Loucy (cell line): ENCODE measurements around the gene TTC21A.

Source experiments
- EZH2phosphoT487 ChIP-seq: fragments of 200-600 bp; IDR thresholded peaks from 2 replicates; pipeline ENCODE4 v1.6.1; 2018; ENCODE audit warnings: antibody characterized with exemption, mild to moderate bottlenecking, moderate library complexity, borderline replicate concordance
- TF ChIP-seq, protein P1 (sequence below): fragments of 200-600 bp; sonication (generic); conservative IDR thresholded peaks from 2 replicates; pipeline ENCODE4 v1.5.1; 2014; ENCODE audit warnings: mild to moderate bottlenecking, antibody characterized with exemption, low read length

DNA sequence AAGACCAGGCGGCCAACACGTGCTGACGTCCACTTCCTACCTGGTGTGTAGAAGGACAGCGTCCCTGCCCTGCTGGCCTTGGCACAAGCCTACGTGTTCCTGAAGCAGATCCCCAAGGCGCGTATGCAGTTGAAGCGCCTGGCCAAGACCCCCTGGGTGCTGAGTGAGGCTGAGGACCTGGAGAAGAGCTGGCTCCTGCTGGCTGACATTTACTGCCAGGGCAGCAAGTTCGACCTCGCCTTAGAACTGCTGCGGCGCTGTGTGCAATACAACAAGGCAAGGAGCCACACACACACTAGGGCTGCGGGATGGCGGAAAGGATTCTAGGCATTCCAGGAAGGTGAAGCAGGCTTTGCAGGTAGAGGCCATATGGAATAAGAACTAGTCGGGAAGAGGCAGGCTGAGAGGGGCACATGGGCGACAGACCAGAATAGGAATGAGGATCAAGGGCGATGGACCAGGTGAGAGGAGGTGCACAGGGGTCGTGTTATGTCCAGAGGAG is 30.0 kb downstream of the TTC21A start:
- TF ChIP-seq, protein P1, sequence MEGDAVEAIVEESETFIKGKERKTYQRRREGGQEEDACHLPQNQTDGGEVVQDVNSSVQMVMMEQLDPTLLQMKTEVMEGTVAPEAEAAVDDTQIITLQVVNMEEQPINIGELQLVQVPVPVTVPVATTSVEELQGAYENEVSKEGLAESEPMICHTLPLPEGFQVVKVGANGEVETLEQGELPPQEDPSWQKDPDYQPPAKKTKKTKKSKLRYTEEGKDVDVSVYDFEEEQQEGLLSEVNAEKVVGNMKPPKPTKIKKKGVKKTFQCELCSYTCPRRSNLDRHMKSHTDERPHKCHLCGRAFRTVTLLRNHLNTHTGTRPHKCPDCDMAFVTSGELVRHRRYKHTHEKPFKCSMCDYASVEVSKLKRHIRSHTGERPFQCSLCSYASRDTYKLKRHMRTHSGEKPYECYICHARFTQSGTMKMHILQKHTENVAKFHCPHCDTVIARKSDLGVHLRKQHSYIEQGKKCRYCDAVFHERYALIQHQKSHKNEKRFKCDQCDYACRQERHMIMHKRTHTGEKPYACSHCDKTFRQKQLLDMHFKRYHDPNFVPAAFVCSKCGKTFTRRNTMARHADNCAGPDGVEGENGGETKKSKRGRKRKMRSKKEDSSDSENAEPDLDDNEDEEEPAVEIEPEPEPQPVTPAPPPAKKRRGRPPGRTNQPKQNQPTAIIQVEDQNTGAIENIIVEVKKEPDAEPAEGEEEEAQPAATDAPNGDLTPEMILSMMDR = no peak
- no peak for TF ChIP-seq EZH2phosphoT487
